ENCODE results near the gene AUTS2.

The AUTS2 gene

GRCh38 chr7:70833726-70834125 is 1235.5 kb downstream of the AUTS2 start:
- H3K79me2 ChIP-seq (ENCODE audit: insufficient read depth, low read length): no peaks in the 10 kb centered on the region
- no peak overlapping the region for H3K27ac ChIP-seq (ENCODE audit: low read depth, low read length)
- H3K4me2 ChIP-seq (ENCODE audit: low read depth, low read length, poor library complexity, severe bottlenecking): no peak overlapping the region
- H3K9me2 ChIP-seq (replicated peaks; ENCODE audit: insufficient read depth, low read length): no peaks in the 10 kb centered on the region
- H3K4me3 ChIP-seq (ENCODE audit: insufficient read depth, low read length, poor library complexity, severe bottlenecking): no peak overlapping the region
- H2AFZ ChIP-seq (ENCODE audit: low read depth, low read length, severe bottlenecking): no peak overlapping the region
- H3K9me3 ChIP-seq (ENCODE audit: insufficient read depth, low read length): no peaks in the 10 kb centered on the region
- no peaks in the 10 kb centered on the region for H3F3A ChIP-seq (ENCODE audit: insufficient read depth)
- no peak for TF ChIP-seq CTCF (IDR thresholded peaks at IDR 0.05; ENCODE audit: insufficient read depth, low read length, poor library complexity, severe bottlenecking)
- TF ChIP-seq EZH2phosphoT487 (conservative IDR thresholded peaks at IDR 0.05; ENCODE audit: low read length): no peak
- H3K27me3 ChIP-seq (ENCODE audit: low read length): no peaks in the 10 kb centered on the region
- no peaks in the 10 kb centered on the region for H4K20me1 ChIP-seq (ENCODE audit: low read depth, low read length)
- H3K9ac ChIP-seq (ENCODE audit: low read length): no peak overlapping the region
- no peaks in the 10 kb centered on the region for H3K36me3 ChIP-seq (ENCODE audit: low read length)

GRCh38 chr7:70834424-70834823 is 1236.1 kb downstream of the AUTS2 start:
- no peaks in the 10 kb centered on the region for H3K9me2 ChIP-seq (replicated peaks; ENCODE audit: insufficient read depth, low read length)
- H2AFZ ChIP-seq (ENCODE audit: low read depth, low read length, severe bottlenecking): no peak overlapping the region
- H3K9ac ChIP-seq (ENCODE audit: low read length): no peak overlapping the region
- no peak overlapping the region for H3K4me2 ChIP-seq (ENCODE audit: low read depth, low read length, poor library complexity, severe bottlenecking)
- H3K9me3 ChIP-seq (ENCODE audit: insufficient read depth, low read length): no peaks in the 10 kb centered on the region
- H3K36me3 ChIP-seq (ENCODE audit: low read length): no peaks in the 10 kb centered on the region
- H3F3A ChIP-seq (ENCODE audit: insufficient read depth): no peaks in the 10 kb centered on the region
- no peaks in the 10 kb centered on the region for H3K79me2 ChIP-seq (ENCODE audit: insufficient read depth, low read length)
- TF ChIP-seq CTCF (IDR thresholded peaks at IDR 0.05; ENCODE audit: insufficient read depth, low read length, poor library complexity, severe bottlenecking) (no peak), EZH2phosphoT487 (conservative IDR thresholded peaks at IDR 0.05; ENCODE audit: low read length) (no peak)
- no peaks in the 10 kb centered on the region for H3K27me3 ChIP-seq (ENCODE audit: low read length)
- no peaks in the 10 kb centered on the region for H4K20me1 ChIP-seq (ENCODE audit: low read depth, low read length)
- H3K27ac ChIP-seq (ENCODE audit: low read depth, low read length): no peak overlapping the region
- no peak overlapping the region for H3K4me3 ChIP-seq (ENCODE audit: insufficient read depth, low read length, poor library complexity, severe bottlenecking)

- no peak overlapping the region for H3K27ac ChIP-seq (ENCODE audit: low read depth, low read length)
- H3K9me3 ChIP-seq (ENCODE audit: insufficient read depth, low read length): no peaks in the 10 kb centered on the region
- no peaks in the 10 kb centered on the region for H3K36me3 ChIP-seq (ENCODE audit: low read length)
- no peak overlapping the region for H3K4me2 ChIP-seq (ENCODE audit: low read depth, low read length, poor library complexity, severe bottlenecking)
- TF ChIP-seq CTCF (IDR thresholded peaks at IDR 0.05; ENCODE audit: insufficient read depth, low read length, poor library complexity, severe bottlenecking) (no peak), EZH2phosphoT487 (conservative IDR thresholded peaks at IDR 0.05; ENCODE audit: low read length) (no peak)
- H3F3A ChIP-seq (ENCODE audit: insufficient read depth): no peaks in the 10 kb centered on the region
- no peaks in the 10 kb centered on the region for H4K20me1 ChIP-seq (ENCODE audit: low read depth, low read length)
- H3K4me3 ChIP-seq (ENCODE audit: insufficient read depth, low read length, poor library complexity, severe bottlenecking): no peak overlapping the region
- no peak overlapping the region for H2AFZ ChIP-seq (ENCODE audit: low read depth, low read length, severe bottlenecking)
- no peaks in the 10 kb centered on the region for H3K79me2 ChIP-seq (ENCODE audit: insufficient read depth, low read length)
- no peaks in the 10 kb centered on the region for H3K9me2 ChIP-seq (replicated peaks; ENCODE audit: insufficient read depth, low read length)
- no peaks in the 10 kb centered on the region for H3K27me3 ChIP-seq (ENCODE audit: low read length)
- no peak overlapping the region for H3K9ac ChIP-seq (ENCODE audit: low read length)
Measured at GRCh38 chr7:70835658-70836057, 1237.4 kb downstream of the AUTS2 start.

Data from SU-DHL-6 (cell line).